Natural killer cell (primary cell): ENCODE data around the gene NDUFB7. TPM values are rescaled to one million over a fixed set of nuclear protein-coding genes. Genes with fewer than 3 reads are reported as not detected.

Experiments
- ATAC-seq, 3 donors: fragments of 150-1000 bp in 2 of 3; fragments of 200-7000 bp in 1 of 3; cut with Tn5 transposase; 1 replicate in 1 of 3; 2 replicates in 2 of 3; pipeline ENCODE4 v1.10.0; 2021; ENCODE audit warnings: mild to moderate bottlenecking in 2 of 3, moderate library complexity in 2 of 3
- DNase-seq, 2 donors: peaks; one replicate each; pipeline versions ENCODE4 v3.0.0 to v3.0.0-alpha.2; 2013 to 2021; ENCODE audit warnings: mixed read lengths in 1 of 2
- H3K27ac ChIP-seq: one replicate; pipeline ENCODE4 v1.5.1; 2013; ENCODE audit warnings: mild to moderate bottlenecking, low read length
- H3K27me3 ChIP-seq: one replicate; pipeline ENCODE4 v1.6.1; 2013; ENCODE audit warnings: low read length; ENCODE audit not compliant: control insufficient read depth, insufficient read depth
- H3K36me3 ChIP-seq: one replicate; pipeline ENCODE4 v1.6.1; 2013; ENCODE audit warnings: low read length; ENCODE audit not compliant: control insufficient read depth, insufficient read depth
- H3K4me1 ChIP-seq: one replicate; pipeline ENCODE4 v1.6.1; 2013; ENCODE audit warnings: low read length; ENCODE audit not compliant: control insufficient read depth, insufficient read depth
- H3K4me3 ChIP-seq: one replicate; pipeline ENCODE4 v1.5.1; 2013; ENCODE audit warnings: low read length
- H3K9me3 ChIP-seq: one replicate; pipeline ENCODE4 v1.6.1; 2013; ENCODE audit warnings: low read length; ENCODE audit not compliant: control insufficient read depth, insufficient read depth
- H3K27ac Mint-ChIP-seq, 2 donors: one replicate each; pipeline ENCODE4 v1.8.0; 2022; ENCODE audit warnings: mild to moderate bottlenecking in 2 of 2, mixed read lengths in 2 of 2, moderate library complexity in 1 of 2
- H3K27me3 Mint-ChIP-seq, 2 donors: one replicate each; pipeline ENCODE4 v1.8.0; 2022; ENCODE audit warnings: low read depth in 2 of 2, mixed read lengths in 2 of 2
- H3K36me3 Mint-ChIP-seq: one replicate; pipeline ENCODE4 v1.8.0; 2022; ENCODE audit warnings: mixed read lengths
- H3K4me1 Mint-ChIP-seq, 2 donors: one replicate each; pipeline ENCODE4 v1.8.0; 2022; ENCODE audit warnings: mixed read lengths in 2 of 2
- H3K4me3 Mint-ChIP-seq: one replicate; pipeline ENCODE4 v1.8.0; 2022; ENCODE audit warnings: mild to moderate bottlenecking, moderate library complexity, mixed read lengths
- H3K9me3 Mint-ChIP-seq, 2 donors: one replicate each; pipeline ENCODE4 v1.8.0; 2022; ENCODE audit warnings: mixed read lengths in 2 of 2
- WGBS: methylation state at CpG from one replicate; pipeline ENCODE4 v1.1.7; 2013; ENCODE audit warnings: missing lambda C conversion rate; ENCODE audit not compliant: insufficient coverage; 5-methylcytosine and 5-hydroxymethylcytosine counted together
- intact Hi-C: fragments of 100-400 bp; cut with micrococcal nuclease; formaldehyde crosslinking; loops from one replicate; pipeline ENCODE4 v1.14.2; 2022
- total RNA-seq, 4 donors: library from RNA; stranded (reverse); fragments of 120-200 nt in 1 of 4; gene quantifications; one replicate each; pipeline versions ENCODE4 v1.2.3 to v1.2.4, GENCODE V29; 2013 to 2022
- TF ChIP-seq, protein P1 (sequence below): fragments of 200-600 bp; IDR thresholded peaks from one replicate; pipeline ENCODE4 v1.8.0; 2022; ENCODE audit warnings: antibody characterized with exemption

Gene NDUFB7
- total RNA-seq, 3 donors from 2014 or later (not counting 1 experiment from before 2014, with no cell fraction given): 97.1 to 120 (median 108) TPM

GRCh38 chr19:14611051-14611450 is 39.2 kb upstream of the NDUFB7 start:
- Mint-ChIP-seq H3K9me3 (no peaks in the 10 kb centered on the region), H3K4me3 (no peak overlapping the region), H3K4me1 (no peaks in the 10 kb centered on the region), H3K27me3 (peaks cover under 1 to 4% of the 10 kb centered on the region in 2 donors), H3K27ac (no peak overlapping the region), H3K36me3 (no peaks in the 10 kb centered on the region)
- Histone ChIP-seq H3K9me3 (no peaks in the 10 kb centered on the region), H3K27ac (no peak overlapping the region), H3K4me1 (peaks cover 17% of the 10 kb centered on the region), H3K4me3 (no peak overlapping the region), H3K36me3 (no peaks in the 10 kb centered on the region), H3K27me3 (no peaks in the 10 kb centered on the region)
- DNase-seq (no peak), ATAC-seq (no peak)
- WGBS: 42% methylated on average over 4 of the region's 4 CpGs
- TF ChIP-seq, protein P1, sequence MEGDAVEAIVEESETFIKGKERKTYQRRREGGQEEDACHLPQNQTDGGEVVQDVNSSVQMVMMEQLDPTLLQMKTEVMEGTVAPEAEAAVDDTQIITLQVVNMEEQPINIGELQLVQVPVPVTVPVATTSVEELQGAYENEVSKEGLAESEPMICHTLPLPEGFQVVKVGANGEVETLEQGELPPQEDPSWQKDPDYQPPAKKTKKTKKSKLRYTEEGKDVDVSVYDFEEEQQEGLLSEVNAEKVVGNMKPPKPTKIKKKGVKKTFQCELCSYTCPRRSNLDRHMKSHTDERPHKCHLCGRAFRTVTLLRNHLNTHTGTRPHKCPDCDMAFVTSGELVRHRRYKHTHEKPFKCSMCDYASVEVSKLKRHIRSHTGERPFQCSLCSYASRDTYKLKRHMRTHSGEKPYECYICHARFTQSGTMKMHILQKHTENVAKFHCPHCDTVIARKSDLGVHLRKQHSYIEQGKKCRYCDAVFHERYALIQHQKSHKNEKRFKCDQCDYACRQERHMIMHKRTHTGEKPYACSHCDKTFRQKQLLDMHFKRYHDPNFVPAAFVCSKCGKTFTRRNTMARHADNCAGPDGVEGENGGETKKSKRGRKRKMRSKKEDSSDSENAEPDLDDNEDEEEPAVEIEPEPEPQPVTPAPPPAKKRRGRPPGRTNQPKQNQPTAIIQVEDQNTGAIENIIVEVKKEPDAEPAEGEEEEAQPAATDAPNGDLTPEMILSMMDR: no peak
- intact Hi-C loops: no loop called here

GRCh38 chr19:14606627-14607026 is 34.8 kb upstream of the NDUFB7 start:
- Mint-ChIP-seq H3K4me1 (peaks cover 0 to 4% of the 10 kb centered on the region in 2 donors), H3K27me3 (peaks cover 0 to 3% of the 10 kb centered on the region in 2 donors), H3K4me3 (no peak overlapping the region), H3K27ac (no peak overlapping the region), H3K9me3 (no peaks in the 10 kb centered on the region), H3K36me3 (no peaks in the 10 kb centered on the region)
- no peak for ATAC-seq
- H3K4me3 ChIP-seq: no peak overlapping the region
- no peak overlapping the region for H3K27ac ChIP-seq
- H3K36me3 ChIP-seq: no peaks in the 10 kb centered on the region
- TF ChIP-seq, protein P1: no peak
- no peaks in the 10 kb centered on the region for H3K27me3 ChIP-seq
- peaks cover 4% of the 10 kb centered on the region for H3K4me1 ChIP-seq
- intact Hi-C loops: no loop called here
- DNase-seq: no peak
- WGBS: 78% methylated on average over 7 of the region's 9 CpGs
- no peaks in the 10 kb centered on the region for H3K9me3 ChIP-seq

DNA sequence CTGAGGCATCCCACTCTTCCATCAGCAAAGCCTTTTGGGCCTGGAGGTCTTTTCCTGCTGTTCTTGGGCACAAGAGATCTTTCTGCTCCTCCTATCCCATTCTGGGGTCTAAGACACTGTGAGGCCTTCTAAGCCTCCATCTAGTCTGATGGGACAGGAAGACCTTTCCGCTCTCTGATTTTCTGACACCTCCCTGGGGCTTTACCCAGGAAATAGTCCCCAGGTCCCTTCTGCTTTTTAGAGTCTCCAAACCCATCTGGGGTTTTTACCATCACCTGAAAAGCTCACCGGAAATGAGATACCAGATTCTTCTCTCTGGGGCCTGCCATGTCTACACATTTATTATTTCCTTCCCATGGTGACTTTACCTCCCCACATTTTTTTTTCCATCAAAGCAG is 32.1 kb upstream of the NDUFB7 start:
- TF ChIP-seq, protein P1: no peak
- Mint-ChIP-seq H3K36me3 (no peaks in the 10 kb centered on the region), H3K9me3 (no peaks in the 10 kb centered on the region), H3K27me3 (peaks cover 0 to 2% of the 10 kb centered on the region in 2 donors), H3K27ac (no peak overlapping the region), H3K4me3 (no peak overlapping the region), H3K4me1 (peaks cover 0 to 4% of the 10 kb centered on the region in 2 donors)
- intact Hi-C loops: no loop called here
- peaks cover 4% of the 10 kb centered on the region for H3K4me1 ChIP-seq
- H3K9me3 ChIP-seq: no peaks in the 10 kb centered on the region
- H3K36me3 ChIP-seq: no peaks in the 10 kb centered on the region
- 48% methylated on average over 2 of the region's 2 CpGs for WGBS
- peak overlapping the region; percentile 66 for H3K27ac ChIP-seq
- DNase-seq: no peak
- H3K4me3 ChIP-seq: no peak overlapping the region
- no peaks in the 10 kb centered on the region for H3K27me3 ChIP-seq
- ATAC-seq: no peak

DNA sequence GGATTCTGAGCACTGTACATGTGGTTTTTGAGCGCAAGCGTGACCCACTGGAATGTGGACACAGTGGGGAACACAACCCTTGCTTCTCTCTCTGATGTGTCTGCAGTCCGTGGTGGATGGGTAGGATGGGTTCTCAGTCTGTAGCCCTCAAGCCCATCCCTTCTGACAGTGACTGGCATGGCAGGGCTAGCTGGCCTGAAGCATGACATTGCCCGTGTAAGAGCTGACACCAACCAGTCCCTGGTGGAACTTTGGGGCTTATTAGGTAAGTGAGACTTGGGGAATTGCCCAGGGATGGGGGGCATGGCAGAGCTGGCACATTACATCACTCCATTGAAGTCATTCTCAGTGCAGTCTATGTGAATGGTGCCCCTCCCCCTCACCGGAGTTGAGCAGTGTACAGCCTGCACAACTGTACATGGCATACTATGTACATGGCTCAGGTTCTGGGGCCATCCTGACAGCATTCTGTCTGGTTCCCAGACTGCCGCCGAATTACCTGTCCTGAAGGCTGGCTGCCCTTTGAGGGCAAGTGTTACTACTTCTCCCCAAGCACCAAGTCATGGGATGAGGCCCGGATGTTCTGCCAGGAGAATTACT is 27.8 kb upstream of the NDUFB7 start:
- Histone ChIP-seq H3K9me3 (no peaks in the 10 kb centered on the region), H3K4me1 (peaks cover 4% of the 10 kb centered on the region), H3K27me3 (no peaks in the 10 kb centered on the region), H3K36me3 (no peaks in the 10 kb centered on the region), H3K4me3 (no peak overlapping the region), H3K27ac (no peak overlapping the region)
- Mint-ChIP-seq H3K27ac (no peak overlapping the region), H3K27me3 (peaks cover 0 to 2% of the 10 kb centered on the region in 2 donors), H3K9me3 (peaks cover 6% of the 10 kb centered on the region in 2 donors), H3K4me1 (peaks cover 5 to 12% of the 10 kb centered on the region in 2 donors), H3K36me3 (no peaks in the 10 kb centered on the region), H3K4me3 (no peak overlapping the region)
- intact Hi-C loops: no loop called here
- WGBS: 91% methylated on average over 8 of the region's 8 CpGs
- DNase-seq (no peak), ATAC-seq (no peak)
- TF ChIP-seq, protein P1: no peak
